ENCODE results near the gene LFNG. TPM values are rescaled to one million over a fixed set of nuclear protein-coding genes. Genes with fewer than 3 reads are reported as not detected.

LFNG gene
- total RNA-seq, 4 donors from 2014 or later, result 17.9 to 162 (median 80.6) TPM

GRCh38 chr7:2576742-2577491 lies 57.3 kb downstream of the LFNG start:
- WGBS, 2 donors (ENCODE audit: low coverage in 1 of 2), result 92 to 97% methylated on average over 11 to 56 of the region's 56 CpGs

More at GRCh38 chr7:2576742-2577491, 57.3 kb downstream of the LFNG start:
- in situ Hi-C loops (cut with MboI; ENCODE audit: low pct_ligation_motif_present in 1 of 4, low pct_unique_long_range_greater_than_20kb in 1 of 4, low sequenced_read_pairs in 3 of 4), result no loop called here
- intact Hi-C loops (cut with DNase I; ENCODE audit: low total_unique reads), result no loop called here
- Histone ChIP-seq H3K36me3 (peaks cover 0 to 15% (median 3%) of the 10 kb centered on the region in 4 donors), H3K4me3 (no peak overlapping the region), H3K27me3 (no peaks in the 10 kb centered on the region), H3K27ac (no peak overlapping the region), H3K9me3 (no peaks in the 10 kb centered on the region), H3K4me1 (no peaks in the 10 kb centered on the region)
- DNase-seq, result no peak
- TF ChIP-seq POLR2A (IDR thresholded peaks at IDR 0.05) (no peak), CTCF (IDR thresholded peaks at IDR 0.05) (no peak), EP300 (IDR thresholded peaks at IDR 0.05; ENCODE audit: low read depth) (no peak), POLR2AphosphoS5 (IDR thresholded peaks at IDR 0.05) (no peak)

Small RNA genes within 50 kb of the gene (small RNA-seq; reads per million reads assigned to genes)
- 0 to 0.14 (median 0) reads per million in 4 donors for gene MIR4648

Other genes starting within 250 kb of the LFNG start
- gene SNX8, start 205.3 kb upstream of the LFNG start, total RNA-seq, result 10 to 100 TPM in 2 of 4 donors, 1 to 10 TPM in 2; 3.8 to 27.3 (median 9.2) TPM
- gene EIF3B, start 164.9 kb upstream of the LFNG start, total RNA-seq, result 100 to 1,000 TPM in 1 of 4 donors, 10 to 100 TPM in 3; 75.4 to 201 (median 90.6) TPM
- 100 to 1,000 TPM in 1 of 4 donors, 10 to 100 TPM in 2, 1 to 10 TPM in 1; 7.6 to 136 (median 13.6) TPM for gene CHST12, start 116.2 kb upstream of the LFNG start, total RNA-seq
- not detected for gene GRIFIN, start 43.4 kb upstream of the LFNG start, total RNA-seq
- 100 to 1,000 TPM in 1 of 4 donors, 10 to 100 TPM in 3; 31.7 to 120 (median 40.4) TPM for gene BRAT1, start 35.8 kb downstream of the LFNG start, total RNA-seq
- gene IQCE, start 39.2 kb downstream of the LFNG start, total RNA-seq, result 100 to 1,000 TPM in 1 of 4 donors, 10 to 100 TPM in 3; 27.2 to 187 (median 55.5) TPM
- gene TTYH3, start 112.2 kb downstream of the LFNG start, total RNA-seq, result 10 to 100 TPM; 11.2 to 43.6 (median 23.0) TPM
- gene AMZ1, start 168.4 kb downstream of the LFNG start, total RNA-seq, result under 1 TPM in 1 of 4 donors, not detected in 3; 0.64 TPM